K562 (cell line): ENCODE results near the gene ADCY6.

ENCODE experiments used
- ATF3 ChIP-seq, 2 experiments: fragments of 450-650 bp in 1 of 2; sonication (generic) in 1 of 2; formaldehyde crosslinking in 1 of 2; IDR thresholded peaks in 1 of 2; conservative IDR thresholded peaks in 1 of 2; 2 replicates each; pipeline versions ENCODE4 v1.6.1 to v1.8.1; 2016 to 2023; ENCODE audit warnings: mild to moderate bottlenecking in 2 of 2, moderate library complexity in 2 of 2, inconsistent platforms in 1 of 2, missing genetic modification reagents in 1 of 2
- ZBTB43 ChIP-seq: sonication (generic); formaldehyde crosslinking; IDR thresholded peaks from 2 replicates; pipeline ENCODE4 v1.8.0; 2023; ENCODE audit warnings: mild to moderate bottlenecking, missing genetic modification reagents
- ZNF695 ChIP-seq: fragments of 450-650 bp; formaldehyde crosslinking; IDR thresholded peaks from 2 replicates; pipeline ENCODE4 v1.4.0; 2020; ENCODE audit warnings: mild to moderate bottlenecking, moderate library complexity

- TF ChIP-seq ZNF695 (CRISPR knock-in tag): no peak
- TF ChIP-seq ATF3 (IDR thresholded peaks at IDR 0.05): no peak
- TF ChIP-seq ATF3 (CRISPR knock-in tag; conservative IDR thresholded peaks at IDR 0.05): no peak
- TF ChIP-seq ZBTB43 (CRISPR knock-in tag): no peak
These were observed 1.0 kb upstream of the ADCY6 start for GRCh38 chr12:48789858-48790326.
